Suprapubic skin (tissue), 4 donors: ENCODE data around the gene EEFSEC. TPM values are rescaled to one million over a fixed set of nuclear protein-coding genes. Genes with fewer than 3 reads are reported as not detected.

ENCODE experiments used
- DNase-seq, 2 donors: peaks; one replicate each; pipeline ENCODE4 v3.0.0-alpha.2; 2019; ENCODE audit warnings: low spot score in 2 of 2
- H3K27ac ChIP-seq: fragments of 200-600 bp; sonication (generic); one replicate; pipeline ENCODE4 v1.5.1; 2019
- H3K27me3 ChIP-seq: fragments of 200-600 bp; sonication (generic); one replicate; pipeline ENCODE4 v1.5.1; 2019
- H3K36me3 ChIP-seq: fragments of 200-600 bp; sonication (generic); one replicate; pipeline ENCODE4 v1.5.1; 2019
- H3K4me1 ChIP-seq: fragments of 200-600 bp; sonication (generic); one replicate; pipeline ENCODE4 v1.5.1; 2019
- H3K4me3 ChIP-seq: fragments of 200-600 bp; sonication (generic); one replicate; pipeline ENCODE4 v1.5.1; 2019; ENCODE audit warnings: mild to moderate bottlenecking
- H3K9me3 ChIP-seq: fragments of 200-600 bp; sonication (generic); one replicate; pipeline ENCODE4 v1.5.1; 2019
- CTCF ChIP-seq, 2 donors: fragments of 200-600 bp in 1 of 2; fragments of 450-650 bp in 1 of 2; sonication (generic) in 1 of 2; IDR thresholded peaks; one replicate each; pipeline ENCODE4 v1.5.1; 2016 to 2019; ENCODE audit warnings: antibody characterized with exemption in 2 of 2, mild to moderate bottlenecking in 1 of 2, moderate library complexity in 1 of 2
- EP300 ChIP-seq: sonication (generic); formaldehyde crosslinking; IDR thresholded peaks from one replicate; pipeline ENCODE4 v1.6.1; 2017; ENCODE audit warnings: antibody characterized with exemption
- POLR2A ChIP-seq, 2 donors: fragments of 450-650 bp; IDR thresholded peaks; one replicate each; pipeline ENCODE4 v1.6.1; 2017; ENCODE audit warnings: antibody characterized with exemption in 2 of 2, mild to moderate bottlenecking in 2 of 2, moderate library complexity in 2 of 2
- POLR2AphosphoS5 ChIP-seq, 3 donors: sonication (generic); formaldehyde crosslinking; IDR thresholded peaks; one replicate each; pipeline ENCODE4 v1.6.1; 2017; ENCODE audit warnings: antibody characterized with exemption in 3 of 3
- WGBS: methylation state at CpG from one replicate; pipeline ENCODE4 v1.1.5; 2018; 5-methylcytosine and 5-hydroxymethylcytosine counted together
- total RNA-seq, 4 donors: library from RNA; depleted of rRNA; stranded (reverse); fragments of >200 nt; gene quantifications; one replicate each; pipeline ENCODE4 v1.1.0, GENCODE V29; 2016

The EEFSEC gene
- total RNA-seq, 4 donors from 2014 or later, result 14.3 to 19.4 (median 16.7) TPM

- H3K9me3 ChIP-seq, result no peaks in the 10 kb centered on the region
- no peaks in the 10 kb centered on the region for H3K27me3 ChIP-seq
- no peak overlapping the region for H3K4me3 ChIP-seq
- no peak for DNase-seq
- H3K4me1 ChIP-seq, result no peaks in the 10 kb centered on the region
- no peak overlapping the region for H3K27ac ChIP-seq
- H3K36me3 ChIP-seq, result no peaks in the 10 kb centered on the region
- TF ChIP-seq POLR2AphosphoS5 (IDR thresholded peaks at IDR 0.05) (no peak), CTCF (IDR thresholded peaks at IDR 0.05) (no peak), POLR2A (IDR thresholded peaks at IDR 0.05) (no peak), EP300 (no peak)
- WGBS, result 69% methylated on average over 5 of the region's 9 CpGs
These were observed 242.3 kb downstream of the EEFSEC start for GRCh38 chr3:128395500-128396162.

GRCh38 chr3:128397484-128397883 lies 244.2 kb downstream of the EEFSEC start:
- DNase-seq, result no peak
- Histone ChIP-seq H3K4me3 (no peak overlapping the region), H3K4me1 (no peaks in the 10 kb centered on the region), H3K36me3 (no peaks in the 10 kb centered on the region), H3K9me3 (no peaks in the 10 kb centered on the region), H3K27ac (no peak overlapping the region), H3K27me3 (no peaks in the 10 kb centered on the region)
- no peak for TF ChIP-seq POLR2AphosphoS5 (IDR thresholded peaks at IDR 0.05)
- no peak for TF ChIP-seq EP300
- TF ChIP-seq POLR2A (IDR thresholded peaks at IDR 0.05), result no peak
- no peak for TF ChIP-seq CTCF (IDR thresholded peaks at IDR 0.05)
- WGBS, result no CpG with 5 or more reads among the region's 5 CpGs

- Histone ChIP-seq H3K27ac (no peak overlapping the region), H3K9me3 (no peaks in the 10 kb centered on the region), H3K36me3 (no peaks in the 10 kb centered on the region), H3K4me3 (no peak overlapping the region), H3K27me3 (no peaks in the 10 kb centered on the region), H3K4me1 (no peaks in the 10 kb centered on the region)
- no peak for DNase-seq
- TF ChIP-seq POLR2A (IDR thresholded peaks at IDR 0.05) (no peak), CTCF (IDR thresholded peaks at IDR 0.05) (no peak), POLR2AphosphoS5 (IDR thresholded peaks at IDR 0.05) (no peak)
- 81% methylated on average over 5 of the region's 8 CpGs for whole genome bisulfite sequencing
These were observed 245.3 kb downstream of the EEFSEC start for GRCh38 chr3:128398586-128398985.

- DNase-seq, result no peak
- TF ChIP-seq POLR2A (IDR thresholded peaks at IDR 0.05), result no peak
- TF ChIP-seq CTCF (IDR thresholded peaks at IDR 0.05), result no peak
- no peak for TF ChIP-seq POLR2AphosphoS5 (IDR thresholded peaks at IDR 0.05)
- TF ChIP-seq EP300, result no peak
- H3K4me1 ChIP-seq, result no peaks in the 10 kb centered on the region
- H3K27ac ChIP-seq, result no peak overlapping the region
- WGBS, result 94% methylated on average over 22 of the region's 24 CpGs
- no peaks in the 10 kb centered on the region for H3K27me3 ChIP-seq
- H3K9me3 ChIP-seq, result no peaks in the 10 kb centered on the region
- H3K4me3 ChIP-seq, result no peak overlapping the region
- H3K36me3 ChIP-seq, result no peaks in the 10 kb centered on the region
These were observed 246.1 kb downstream of the EEFSEC start for GRCh38 chr3:128399221-128399915.

GRCh38 chr3:128400671-128401070 lies 247.4 kb downstream of the EEFSEC start:
- no peaks in the 10 kb centered on the region for H3K36me3 ChIP-seq
- TF ChIP-seq POLR2AphosphoS5 (IDR thresholded peaks at IDR 0.05), result no peak
- no peak for TF ChIP-seq EP300
- TF ChIP-seq CTCF (IDR thresholded peaks at IDR 0.05), result no peak
- TF ChIP-seq POLR2A (IDR thresholded peaks at IDR 0.05), result no peak
- H3K9me3 ChIP-seq, result no peaks in the 10 kb centered on the region
- no peak overlapping the region for H3K27ac ChIP-seq
- H3K4me3 ChIP-seq, result no peak overlapping the region
- H3K27me3 ChIP-seq, result no peaks in the 10 kb centered on the region
- DNase-seq, result no peak
- WGBS, result 100% methylated on average over 7 of the region's 11 CpGs
- H3K4me1 ChIP-seq, result no peaks in the 10 kb centered on the region
